ENCODE results near the gene TBXA2R.
"Not testable (repeated sequence)": the region's sequence is repeated elsewhere in the genome, so short reads cannot be mapped to it uniquely, and the experiment has no call there.

Gene TBXA2R

GRCh38 chr19:3572132-3572854 lies 34.4 kb downstream of the TBXA2R start:
- Histone ChIP-seq H3K18ac (ENCODE audit: low read length) (peak overlapping the region; percentile 74), H3K79me2 (ENCODE audit: control insufficient read depth, insufficient read depth, low read length, poor library complexity) (peaks cover 8% of the 10 kb centered on the region), H3K23ac (ENCODE audit: low read length) (no peak overlapping the region), H2BK5ac (ENCODE audit: low read depth, low read length, poor library complexity) (peak overlapping the region; percentile 33), H3K4me2 (ENCODE audit: low read length) (peak overlapping the region; percentile 61), H3K14ac (ENCODE audit: low read length) (peak overlapping the region; percentile 62), H3K79me1 (ENCODE audit: low read length) (peaks cover 13% of the 10 kb centered on the region), H3K9ac (ENCODE audit: low read length) (no peak overlapping the region), H3K4me1 (ENCODE audit: control insufficient read depth in 1 of 2, insufficient read depth in 2 of 2, low read length in 2 of 2) (peaks cover 17 to 20% of the 10 kb centered on the region in 2 experiments), H3K27me3 (ENCODE audit: insufficient read depth, low read length) (no peaks in the 10 kb centered on the region), H3K27ac (ENCODE audit: low read depth, low read length) (peak overlapping the region; percentile 31), H3K9me3 (ENCODE audit: insufficient read depth, low read depth, low read length) (peaks cover 2% of the 10 kb centered on the region), H4K91ac (ENCODE audit: low read depth, low read length) (peak overlapping the region; percentile 73), H2BK12ac (ENCODE audit: low read length) (peak overlapping the region; percentile 69), H3K4me3 (ENCODE audit: low read depth, low read length) (no peak overlapping the region), H2AK5ac (ENCODE audit: low read length) (peak overlapping the region; percentile 60), H4K12ac (ENCODE audit: low read depth, low read length) (peak overlapping the region; percentile 59), H3K4ac (ENCODE audit: low read depth, low read length) (peak overlapping the region; percentile 35), H4K8ac (ENCODE audit: low read depth, low read length) (peak overlapping the region; percentile 76), H2AFZ (ENCODE audit: insufficient read depth, low read length, poor library complexity) (peak overlapping the region; percentile 45), H3K36me3 (ENCODE audit: control insufficient read depth in 1 of 2, insufficient read depth in 2 of 2, low read length in 2 of 2) (peaks cover 20% of the 10 kb centered on the region in 2 experiments), H2BK120ac (ENCODE audit: insufficient read depth, low read length, poor library complexity) (peak overlapping the region; percentile 36)
- WGBS (ENCODE audit: extremely low coverage, insufficient coverage, insufficient read length) = no CpG with 5 or more reads among the region's 48 CpGs
- peak; percentile 100 for DNase-seq

GRCh38 chr19:3570606-3571011 lies 36.1 kb downstream of the TBXA2R start:
- H3K79me2 ChIP-seq (ENCODE audit: control insufficient read depth, insufficient read depth, low read length, poor library complexity) = peaks cover 7% of the 10 kb centered on the region
- no peak overlapping the region for H3K14ac ChIP-seq (ENCODE audit: low read length)
- H2BK120ac ChIP-seq (ENCODE audit: insufficient read depth, low read length, poor library complexity) = no peak overlapping the region
- no peak overlapping the region for H2AFZ ChIP-seq (ENCODE audit: insufficient read depth, low read length, poor library complexity)
- no peak overlapping the region for H2AK5ac ChIP-seq (ENCODE audit: low read length)
- no peak for DNase-seq
- no peak overlapping the region for H3K4ac ChIP-seq (ENCODE audit: low read depth, low read length)
- H3K23ac ChIP-seq (ENCODE audit: low read length) = no peak overlapping the region
- H3K9me3 ChIP-seq (ENCODE audit: insufficient read depth, low read depth, low read length) = no peaks in the 10 kb centered on the region
- peaks cover 11 to 12% of the 10 kb centered on the region in 2 experiments for H3K36me3 ChIP-seq (ENCODE audit: control insufficient read depth in 1 of 2, insufficient read depth in 2 of 2, low read length in 2 of 2)
- H3K27me3 ChIP-seq (ENCODE audit: insufficient read depth, low read length) = no peaks in the 10 kb centered on the region
- H4K91ac ChIP-seq (ENCODE audit: low read depth, low read length) = peak overlapping the region; percentile 72
- no peak overlapping the region for H4K12ac ChIP-seq (ENCODE audit: low read depth, low read length)
- peak overlapping the region; percentile 43 for H4K8ac ChIP-seq (ENCODE audit: low read depth, low read length)
- peak overlapping the region; percentile 25 for H3K27ac ChIP-seq (ENCODE audit: low read depth, low read length)
- WGBS (ENCODE audit: extremely low coverage, insufficient coverage, insufficient read length) = no CpG with 5 or more reads among the region's 7 CpGs
- peaks cover 19% of the 10 kb centered on the region for H3K79me1 ChIP-seq (ENCODE audit: low read length)
- H3K18ac ChIP-seq (ENCODE audit: low read length) = no peak overlapping the region
- peak overlapping the region; percentile 96 for H2BK12ac ChIP-seq (ENCODE audit: low read length)
- peaks cover 10% of the 10 kb centered on the region in 2 experiments for H3K4me1 ChIP-seq (ENCODE audit: control insufficient read depth in 1 of 2, insufficient read depth in 2 of 2, low read length in 2 of 2)
- H2BK5ac ChIP-seq (ENCODE audit: low read depth, low read length, poor library complexity) = peak overlapping the region; percentile 77
- H3K4me2 ChIP-seq (ENCODE audit: low read length) = no peak overlapping the region
- H3K9ac ChIP-seq (ENCODE audit: low read length) = no peak overlapping the region
- H3K4me3 ChIP-seq (ENCODE audit: low read depth, low read length) = no peak overlapping the region

GRCh38 chr19:3570042-3570441 lies 36.6 kb downstream of the TBXA2R start:
- not testable (repeated sequence) for H3K23ac ChIP-seq (ENCODE audit: low read length); H3K14ac ChIP-seq (ENCODE audit: low read length); H3K9me3 ChIP-seq (ENCODE audit: insufficient read depth, low read depth, low read length); H4K12ac ChIP-seq (ENCODE audit: low read depth, low read length); H4K8ac ChIP-seq (ENCODE audit: low read depth, low read length); H2BK5ac ChIP-seq (ENCODE audit: low read depth, low read length, poor library complexity); H3K36me3 ChIP-seq (ENCODE audit: control insufficient read depth in 1 of 2, insufficient read depth in 2 of 2, low read length in 2 of 2); H2AFZ ChIP-seq (ENCODE audit: insufficient read depth, low read length, poor library complexity); H2AK5ac ChIP-seq (ENCODE audit: low read length); H3K27ac ChIP-seq (ENCODE audit: low read depth, low read length); DNase-seq; H3K4ac ChIP-seq (ENCODE audit: low read depth, low read length); H2BK120ac ChIP-seq (ENCODE audit: insufficient read depth, low read length, poor library complexity); H3K79me2 ChIP-seq (ENCODE audit: control insufficient read depth, insufficient read depth, low read length, poor library complexity); H3K4me3 ChIP-seq (ENCODE audit: low read depth, low read length); H2BK12ac ChIP-seq (ENCODE audit: low read length); H3K18ac ChIP-seq (ENCODE audit: low read length); H3K9ac ChIP-seq (ENCODE audit: low read length); H4K91ac ChIP-seq (ENCODE audit: low read depth, low read length); H3K27me3 ChIP-seq (ENCODE audit: insufficient read depth, low read length); H3K4me2 ChIP-seq (ENCODE audit: low read length)
- H3K4me1 ChIP-seq (ENCODE audit: control insufficient read depth in 1 of 2, insufficient read depth in 2 of 2, low read length in 2 of 2) = peaks cover 13 to 14% of the 10 kb centered on the region in 2 experiments
- peaks cover 23% of the 10 kb centered on the region for H3K79me1 ChIP-seq (ENCODE audit: low read length)
- no CpG with 5 or more reads among the region's 11 CpGs for WGBS (ENCODE audit: extremely low coverage, insufficient coverage, insufficient read length)

GRCh38 chr19:3565139-3565538 lies 41.5 kb downstream of the TBXA2R start:
- Histone ChIP-seq H3K23ac (ENCODE audit: low read length) (no peak overlapping the region), H3K9ac (ENCODE audit: low read length) (no peak overlapping the region), H4K12ac (ENCODE audit: low read depth, low read length) (no peak overlapping the region), H3K4me3 (ENCODE audit: low read depth, low read length) (no peak overlapping the region), H2BK120ac (ENCODE audit: insufficient read depth, low read length, poor library complexity) (no peak overlapping the region), H3K4me2 (ENCODE audit: low read length) (no peak overlapping the region), H3K27me3 (ENCODE audit: insufficient read depth, low read length) (no peaks in the 10 kb centered on the region), H3K4me1 (ENCODE audit: control insufficient read depth in 1 of 2, insufficient read depth in 2 of 2, low read length in 2 of 2) (peaks cover 16 to 19% of the 10 kb centered on the region in 2 experiments), H4K91ac (ENCODE audit: low read depth, low read length) (peak overlapping the region; percentile 71), H2BK5ac (ENCODE audit: low read depth, low read length, poor library complexity) (peak overlapping the region; percentile 70), H3K79me1 (ENCODE audit: low read length) (peaks cover 24% of the 10 kb centered on the region), H4K8ac (ENCODE audit: low read depth, low read length) (peak overlapping the region; percentile 87), H3K18ac (ENCODE audit: low read length) (no peak overlapping the region), H3K9me3 (ENCODE audit: insufficient read depth, low read depth, low read length) (no peaks in the 10 kb centered on the region), H2AFZ (ENCODE audit: insufficient read depth, low read length, poor library complexity) (no peak overlapping the region), H3K36me3 (ENCODE audit: control insufficient read depth in 1 of 2, insufficient read depth in 2 of 2, low read length in 2 of 2) (no peaks in the 10 kb centered on the region), H2BK12ac (ENCODE audit: low read length) (peak overlapping the region; percentile 39), H3K4ac (ENCODE audit: low read depth, low read length) (no peak overlapping the region), H3K79me2 (ENCODE audit: control insufficient read depth, insufficient read depth, low read length, poor library complexity) (peaks cover 2% of the 10 kb centered on the region), H2AK5ac (ENCODE audit: low read length) (peak overlapping the region; percentile 57), H3K27ac (ENCODE audit: low read depth, low read length) (peak overlapping the region; percentile 88), H3K14ac (ENCODE audit: low read length) (no peak overlapping the region)
- peak; percentile 97 for DNase-seq
- no CpG with 5 or more reads among the region's 19 CpGs for WGBS (ENCODE audit: extremely low coverage, insufficient coverage, insufficient read length)
